HG02943 (cell line): ENCODE results near the gene ELP2.

Source experiments
- ATAC-seq: cut with Tn5 transposase; IDR thresholded peaks from one replicate; pipeline ENCODE4 v1.9.1; 2021; ENCODE audit warnings: mild to moderate bottlenecking, low read depth, moderate library complexity; ENCODE audit not compliant: unreplicated experiment

ELP2 gene

DNA sequence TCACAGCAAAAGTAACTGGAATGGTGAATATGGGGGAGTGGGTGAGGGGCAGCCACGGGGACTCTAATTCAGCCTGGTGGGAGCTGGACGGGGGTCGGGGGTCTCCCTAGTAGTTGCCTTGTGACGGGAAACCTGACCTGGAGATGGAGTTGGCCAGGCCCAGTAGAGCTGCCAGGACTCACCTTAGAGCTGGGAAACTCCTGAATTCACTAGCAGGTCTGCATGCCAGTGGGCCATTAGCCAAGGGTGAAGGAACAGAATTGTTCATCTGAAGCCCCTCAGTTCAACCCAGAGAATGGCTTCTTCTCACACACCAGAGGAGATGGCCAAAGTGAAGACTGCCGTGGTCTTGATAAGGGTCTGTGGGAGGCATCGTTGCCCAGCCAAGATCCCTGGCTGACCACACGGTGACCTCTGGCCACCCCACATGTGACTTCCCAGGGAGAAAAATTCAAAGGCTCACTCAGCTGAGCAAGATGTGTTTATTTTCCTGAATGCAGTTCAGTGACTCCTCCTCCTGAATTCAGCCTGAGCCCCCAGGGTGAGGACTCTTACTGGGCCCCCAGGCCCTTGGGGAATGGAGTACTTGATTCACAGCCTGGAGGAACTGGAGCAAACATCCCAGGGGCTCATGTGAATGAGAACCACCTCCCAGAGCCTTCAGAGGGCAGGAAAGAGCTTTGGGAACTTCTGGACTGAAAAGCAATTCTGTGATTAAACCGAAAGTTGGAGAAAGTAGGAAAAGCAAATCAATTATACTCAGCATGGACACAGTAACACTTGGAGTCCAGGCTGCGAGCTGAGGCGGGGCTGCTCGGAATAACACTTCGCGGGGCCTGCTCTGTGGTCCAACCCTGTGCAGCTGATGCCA, 82.8 kb downstream of the ELP2 start:
- ATAC-seq = no peak

DNA sequence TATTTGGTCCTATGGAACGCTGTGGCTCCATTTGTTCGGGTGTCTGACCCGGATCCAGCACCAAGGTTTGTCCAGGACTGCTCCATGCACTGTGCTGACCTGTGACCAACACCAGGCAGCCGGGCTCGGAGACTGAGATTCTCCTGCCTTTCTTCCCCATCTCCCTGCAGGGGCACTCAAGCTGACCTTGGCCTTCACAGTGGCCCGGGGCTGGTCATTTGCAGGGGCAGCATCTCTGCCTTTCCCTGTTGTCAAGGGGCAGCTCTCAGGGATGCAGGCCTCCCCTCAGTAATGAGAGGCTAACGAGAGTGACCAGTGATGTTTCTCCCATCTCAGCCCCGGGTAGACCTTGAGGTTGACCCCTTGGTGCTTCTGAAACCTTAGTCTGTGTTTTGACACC, 85.1 kb downstream of the ELP2 start:
- no peak for ATAC-seq

DNA sequence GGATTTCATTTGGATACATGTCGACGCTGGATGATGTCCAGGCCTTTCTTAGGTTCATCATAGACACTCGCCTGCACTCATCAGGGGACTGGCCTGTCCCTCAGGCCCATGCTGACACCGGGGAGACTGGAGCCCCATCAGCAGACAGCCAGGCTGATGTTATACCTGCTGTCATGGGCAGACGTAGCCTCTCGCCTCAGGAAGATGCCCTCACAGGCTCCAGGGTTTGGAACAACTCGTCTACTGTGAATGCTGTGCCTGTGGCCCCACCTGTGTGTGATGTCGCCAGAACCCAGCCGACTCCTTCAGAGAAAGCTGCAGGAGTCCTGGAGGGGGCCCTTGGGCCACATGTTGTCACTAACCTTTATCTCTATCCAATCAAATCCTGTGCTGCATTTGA, 85.9 kb downstream of the ELP2 start:
- no peak for ATAC-seq

DNA sequence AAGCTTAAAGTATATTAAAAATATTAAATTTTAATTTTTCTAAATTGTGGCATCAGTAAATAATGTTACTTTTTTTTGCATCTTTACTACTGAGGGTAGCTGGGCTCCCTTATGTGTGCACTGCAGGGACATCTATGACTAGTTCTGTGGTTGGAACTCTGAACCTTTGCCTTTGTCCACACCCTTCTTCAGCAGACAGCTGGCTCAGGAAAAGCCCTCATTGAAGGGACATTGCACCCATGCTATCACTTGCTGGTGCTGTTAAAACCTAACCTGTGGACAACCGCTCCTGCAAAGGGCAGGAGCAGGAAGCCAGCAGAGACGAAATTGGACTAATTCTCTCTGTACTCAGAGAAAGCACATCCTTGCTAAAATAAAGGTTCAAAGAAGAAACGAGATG, 87.6 kb downstream of the ELP2 start:
- no peak for ATAC-seq

DNA sequence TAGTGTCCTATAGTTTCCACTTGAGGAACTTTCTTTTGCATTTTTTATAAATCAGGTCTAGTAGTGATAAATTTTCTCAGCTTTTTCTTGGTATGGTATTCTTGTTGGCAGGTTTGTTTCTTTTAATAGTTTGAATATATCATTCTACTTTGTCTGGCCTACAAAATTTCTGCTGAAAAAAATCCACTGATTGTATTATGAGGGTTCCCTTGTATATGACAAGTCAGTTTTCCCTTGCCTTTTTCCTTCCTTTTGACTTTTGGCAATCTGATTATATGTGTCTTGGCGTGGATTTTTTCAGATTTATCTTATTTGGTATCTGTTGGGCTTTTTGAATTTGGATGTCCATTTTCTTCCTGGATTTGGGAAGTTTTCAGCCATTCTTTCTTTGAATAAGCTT, 99.5 kb downstream of the ELP2 start:
- no peak for ATAC-seq
